ENCODE results near the gene GPR68. TPM values are rescaled to one million over a fixed set of nuclear protein-coding genes. Genes with fewer than 3 reads are reported as not detected.

The GPR68 gene
- polyA plus RNA-seq, 1 donor from 2014 or later = 2.1 TPM

GRCh38 chr14:91219517-91220389 is 24.8 kb downstream of the GPR68 start:
- H3K79me2 ChIP-seq (replicated peaks; ENCODE audit: insufficient read depth, low read length) = no peaks in the 10 kb centered on the region
- H3K9me3 ChIP-seq (ENCODE audit: low read length) = no peaks in the 10 kb centered on the region
- TF ChIP-seq TAF1 (IDR thresholded peaks at IDR 0.05; ENCODE audit: low read depth) (no peak), EP300 (conservative IDR thresholded peaks at IDR 0.05; ENCODE audit: poor library complexity, severe bottlenecking) (no peak), REST (IDR thresholded peaks at IDR 0.05; ENCODE audit: borderline replicate concordance) (no peak), EZH2 (IDR thresholded peaks at IDR 0.05; ENCODE audit: borderline replicate concordance, insufficient read depth, low read length, poor library complexity, severe bottlenecking) (no peak), CTCF (IDR thresholded peaks at IDR 0.05; ENCODE audit: poor library complexity, severe bottlenecking) (no peak), MXI1 (conservative IDR thresholded peaks at IDR 0.05; ENCODE audit: poor library complexity, severe bottlenecking) (no peak), POLR2AphosphoS5 (IDR thresholded peaks at IDR 0.05) (no peak), RAD21 (conservative IDR thresholded peaks at IDR 0.05) (no peak), SMC3 (conservative IDR thresholded peaks at IDR 0.05; ENCODE audit: poor library complexity) (no peak)
- H3K9me2 ChIP-seq (ENCODE audit: insufficient read depth, low read length) = no peaks in the 10 kb centered on the region
- H3K4me2 ChIP-seq (ENCODE audit: low read length) = no peak overlapping the region
- H3K4me3 ChIP-seq (ENCODE audit: low read length) = no peak overlapping the region
- no peak overlapping the region for H3K9ac ChIP-seq (ENCODE audit: low read length)
- no peaks in the 10 kb centered on the region for H4K20me1 ChIP-seq (ENCODE audit: insufficient read depth)
- no peaks in the 10 kb centered on the region for H3F3A ChIP-seq (ENCODE audit: insufficient read depth, low read length, poor library complexity, severe bottlenecking)
- H3K27ac ChIP-seq (ENCODE audit: low read length) = no peak overlapping the region
- no peaks in the 10 kb centered on the region for H3K36me3 ChIP-seq (ENCODE audit: insufficient read depth, low read length)
- H2AFZ ChIP-seq (ENCODE audit: low read depth, low read length) = no peak overlapping the region
- H3K27me3 ChIP-seq (ENCODE audit: insufficient read depth, low read depth, low read length) = no peaks in the 10 kb centered on the region

GRCh38 chr14:91218014-91218413 is 26.5 kb downstream of the GPR68 start:
- Histone ChIP-seq H4K20me1 (ENCODE audit: insufficient read depth) (no peaks in the 10 kb centered on the region), H3K9me3 (ENCODE audit: low read length) (no peaks in the 10 kb centered on the region), H2AFZ (ENCODE audit: low read depth, low read length) (no peak overlapping the region), H3K36me3 (ENCODE audit: insufficient read depth, low read length) (no peaks in the 10 kb centered on the region), H3K27me3 (ENCODE audit: insufficient read depth, low read depth, low read length) (no peaks in the 10 kb centered on the region), H3K79me2 (replicated peaks; ENCODE audit: insufficient read depth, low read length) (no peaks in the 10 kb centered on the region), H3K4me2 (ENCODE audit: low read length) (no peak overlapping the region), H3K9ac (ENCODE audit: low read length) (no peak overlapping the region), H3K4me3 (ENCODE audit: low read length) (no peak overlapping the region), H3K9me2 (ENCODE audit: insufficient read depth, low read length) (no peaks in the 10 kb centered on the region), H3K27ac (ENCODE audit: low read length) (no peak overlapping the region), H3F3A (ENCODE audit: insufficient read depth, low read length, poor library complexity, severe bottlenecking) (no peaks in the 10 kb centered on the region)
- no peak for TF ChIP-seq REST (IDR thresholded peaks at IDR 0.05; ENCODE audit: borderline replicate concordance)
- no peak for TF ChIP-seq EP300 (conservative IDR thresholded peaks at IDR 0.05; ENCODE audit: poor library complexity, severe bottlenecking)
- TF ChIP-seq EZH2 (IDR thresholded peaks at IDR 0.05; ENCODE audit: borderline replicate concordance, insufficient read depth, low read length, poor library complexity, severe bottlenecking) = no peak
- no peak for TF ChIP-seq POLR2AphosphoS5 (IDR thresholded peaks at IDR 0.05)
- no peak for TF ChIP-seq SMC3 (conservative IDR thresholded peaks at IDR 0.05; ENCODE audit: poor library complexity)
- no peak for TF ChIP-seq TAF1 (IDR thresholded peaks at IDR 0.05; ENCODE audit: low read depth)
- no peak for TF ChIP-seq CTCF (IDR thresholded peaks at IDR 0.05; ENCODE audit: poor library complexity, severe bottlenecking)
- no peak for TF ChIP-seq MXI1 (conservative IDR thresholded peaks at IDR 0.05; ENCODE audit: poor library complexity, severe bottlenecking)
- TF ChIP-seq RAD21 (conservative IDR thresholded peaks at IDR 0.05) = no peak

Measured in neural cell (in vitro differentiated cells).